GM12878 (cell line): Measurements from ENCODE around the gene TEX54. TPM values are rescaled to one million over a fixed set of nuclear protein-coding genes. Genes with fewer than 3 reads are reported as not detected.
A peak's percentile ranks its signal among the peaks of the same experiment; 100 is the strongest.

Experiments used
- CEBPZ ChIP-seq: fragments of 150-350 bp; IDR thresholded peaks from 2 replicates; pipeline ENCODE4 v1.6.1; 2016; ENCODE audit warnings: low read depth, low read length
- CUX1 ChIP-seq: IDR thresholded peaks from 2 replicates; pipeline ENCODE4 v1.6.1; 2012; ENCODE audit warnings: improper control_type of control experiment, low read depth, low read length; ENCODE audit not compliant: insufficient replicate concordance
- IRF3 ChIP-seq: fragments of 450-650 bp; IDR thresholded peaks from 2 replicates; pipeline ENCODE4 v1.6.1; 2014; ENCODE audit warnings: mild to moderate bottlenecking
- KAT2A ChIP-seq: conservative IDR thresholded peaks from 2 replicates; pipeline ENCODE4 v1.6.1; 2011; ENCODE audit warnings: low read depth, low read length; ENCODE audit not compliant: control insufficient read depth
- MYB ChIP-seq: fragments of 150-350 bp; IDR thresholded peaks from 2 replicates; pipeline ENCODE4 v1.6.1; 2014; ENCODE audit warnings: mild to moderate bottlenecking, low read depth, low read length, borderline replicate concordance
- NFXL1 ChIP-seq: fragments of 450-650 bp; IDR thresholded peaks from 2 replicates; pipeline ENCODE4 v1.6.1; 2017; ENCODE audit warnings: antibody characterized with exemption, mild to moderate bottlenecking, borderline replicate concordance
- NFYB ChIP-seq: IDR thresholded peaks from 2 replicates; pipeline ENCODE4 v1.6.1; 2011; ENCODE audit warnings: low read depth, mild to moderate bottlenecking, low read length, improper control_type of control experiment, moderate library complexity; ENCODE audit not compliant: insufficient read depth
- NR2C1 ChIP-seq: fragments of 450-650 bp; IDR thresholded peaks from 2 replicates; pipeline ENCODE4 v1.6.1; 2017; ENCODE audit warnings: antibody characterized with exemption, mild to moderate bottlenecking, moderate library complexity
- NR2F1 ChIP-seq: fragments of 450-650 bp; conservative IDR thresholded peaks from 2 replicates; pipeline ENCODE4 v1.6.1; 2017; ENCODE audit warnings: mild to moderate bottlenecking
- PBX3 ChIP-seq: IDR thresholded peaks from 2 replicates; pipeline ENCODE4 v1.6.1; 2011; ENCODE audit warnings: mild to moderate bottlenecking, low read depth, low read length, moderate library complexity; ENCODE audit not compliant: insufficient replicate concordance
- POLR2AphosphoS2 ChIP-seq: IDR thresholded peaks from 2 replicates; pipeline ENCODE4 v1.6.1; 2011; ENCODE audit warnings: low read depth, mild to moderate bottlenecking, low read length, improper control_type of control experiment, moderate library complexity
- RELB ChIP-seq: fragments of 450-650 bp; IDR thresholded peaks from 2 replicates; pipeline ENCODE4 v1.6.1; 2017; ENCODE audit warnings: low read depth, mild to moderate bottlenecking, moderate library complexity
- SMC3 ChIP-seq: IDR thresholded peaks from 2 replicates; pipeline ENCODE4 v1.6.1; 2011; ENCODE audit warnings: low read length, improper control_type of control experiment, borderline replicate concordance
- WRNIP1 ChIP-seq: IDR thresholded peaks from 2 replicates; pipeline ENCODE4 v1.6.1; 2011; ENCODE audit warnings: low read depth, low read length, improper control_type of control experiment, borderline replicate concordance
- YBX1 ChIP-seq: fragments of 450-650 bp; IDR thresholded peaks from 2 replicates; pipeline ENCODE4 v1.6.1; 2016; ENCODE audit warnings: antibody characterized with exemption
- polyA plus RNA-seq, 11 experiments: library from polyadenylated mRNA; depleted of rRNA in 4 of 11; unstranded in 6 of 11; stranded (reverse) in 5 of 11; fragments of >200 nt; fragmentation: Nextera tagmentation in 4 of 11; fragmentation: Illumina TruSeq in 1 of 11; extraction: Ambion mirVana in 4 of 11; extraction: Trizol in 1 of 11; gene quantifications; 1 replicate in 1 of 11; 2 replicates in 10 of 11; pipeline versions ENCODE4 v1.2.1 to v1.2.3, GENCODE V29; 2011 to 2016; ENCODE audit warnings: inconsistent platforms in 2 of 11, missing spikeins in 2 of 11, low read depth in 1 of 11
- total RNA-seq, 4 experiments: library from RNA; depleted of rRNA in 3 of 4; stranded (reverse); fragments of >200 nt in 3 of 4; fragmentation: Illumina TruSeq in 1 of 4; extraction: Trizol in 1 of 4; gene quantifications; 2 replicates each; pipeline versions ENCODE4 v1.2.1 to v1.2.3, GENCODE V29; 2013 to 2021

TEX54 gene
- total and polyA plus RNA-seq, 10 of the 15 experiments (the other 5 are each of a cell fraction or from before 2014, with no cell fraction given) = 0.38 to 0.68 (median 0.51) TPM; not detected in 7

GRCh38 chr11:62839050-62839945 is 6.7 kb upstream of the TEX54 start, which contains the start of gene WDR74 (continued):
- no peak for TF ChIP-seq SMC3
- no peak for TF ChIP-seq KAT2A
- peak; percentile 88; the same call in 1 of the 2 replicates for TF ChIP-seq POLR2AphosphoS2
- TF ChIP-seq NR2C1 = peak; percentile 44; the same call in 1 of the 2 replicates
- TF ChIP-seq CEBPZ = no peak
- no peak for TF ChIP-seq NFXL1
- no peak for TF ChIP-seq NR2F1
- TF ChIP-seq PBX3 = no peak
- peak; percentile 98 for TF ChIP-seq RELB
- TF ChIP-seq YBX1 = no peak
- 0 out of 2 replicates have a peak, but pooled peaks have one; percentile 7 for TF ChIP-seq WRNIP1
- TF ChIP-seq IRF3 = no peak
- TF ChIP-seq MYB = no peak; the same call in 1 of the 2 replicates
- peak; percentile 55 for TF ChIP-seq CUX1
- TF ChIP-seq NFYB = no peak
